ENCODE measurements around the gene AFMID. TPM values are rescaled to one million over a fixed set of nuclear protein-coding genes. Genes with fewer than 3 reads are reported as not detected.

AFMID gene
- total RNA-seq, 4 donors from 2014 or later = 16.5 to 44.3 (median 30.3) TPM

DNA sequence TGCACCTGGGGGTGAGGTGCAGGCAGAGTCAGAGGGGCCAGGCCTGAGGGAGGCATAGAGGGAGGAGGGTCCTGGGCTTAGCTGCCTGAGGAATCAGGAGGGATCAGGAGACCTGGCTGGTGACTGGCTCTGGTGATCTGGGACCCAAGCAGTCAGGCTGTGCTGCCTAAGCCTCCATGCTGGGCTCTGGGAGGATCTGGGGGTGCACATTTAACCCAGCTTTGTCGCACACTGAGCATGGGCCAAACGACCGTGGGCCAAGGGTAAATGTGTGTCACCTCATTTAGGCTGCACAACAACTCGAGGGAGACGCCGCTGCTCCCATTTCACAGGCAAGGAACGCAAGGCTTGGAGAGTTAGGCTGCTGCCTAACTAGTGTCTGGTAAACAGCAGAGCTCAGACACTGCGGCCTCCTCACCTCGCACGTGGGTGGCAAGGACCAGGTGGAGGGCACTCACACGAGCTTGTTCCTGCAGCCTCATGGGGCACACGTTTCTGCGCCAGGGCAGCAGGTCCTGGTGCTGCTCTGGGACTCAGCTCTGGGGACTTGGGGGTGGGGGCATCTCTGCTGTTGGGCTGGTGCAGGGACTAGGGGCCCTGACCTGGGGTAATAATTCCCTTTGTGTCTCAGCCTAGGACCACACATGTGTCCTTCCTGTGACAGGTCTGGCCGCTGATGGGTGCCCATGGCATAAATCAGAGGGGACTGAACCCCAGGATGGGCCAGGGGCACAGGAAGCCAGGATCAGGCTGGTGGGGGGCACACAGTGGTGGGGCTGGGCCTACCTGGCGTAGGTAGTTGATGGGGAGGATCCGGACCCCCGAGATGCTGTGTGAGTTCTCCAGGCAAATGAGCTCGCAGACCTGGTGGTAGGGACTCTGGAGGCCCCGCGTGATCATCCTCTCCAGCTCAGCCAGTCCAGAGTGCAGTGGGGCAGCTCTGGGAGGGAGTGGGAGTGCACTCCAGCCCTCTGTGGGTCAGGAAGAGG is 63.0 kb downstream of the AFMID start:
- no peak for DNase-seq
- H3K4me3 ChIP-seq = no peak overlapping the region
- H3K9me3 ChIP-seq = no peaks in the 10 kb centered on the region
- H3K36me3 ChIP-seq = no peaks in the 10 kb centered on the region
- H3K4me1 ChIP-seq = peaks cover 17 to 39% (median 17%) of the 10 kb centered on the region in 3 donors
- intact Hi-C loops (cut with DNase I) = loop anchor here (5.0 to 10.0 kb wide), 2 partner anchors 63 to 135 kb away; partner anchors contain the start of genes AFMID and TK1
- peaks cover 0 to 8% (median 0%) of the 10 kb centered on the region in 4 donors for H3K27me3 ChIP-seq
- 56 to 73% methylated on average over 8 to 14 of the region's 20 CpGs for WGBS, 2 donors
- no peak overlapping the region for H3K27ac ChIP-seq
- no peak for TF ChIP-seq POLR2A (IDR thresholded peaks at IDR 0.05)
- TF ChIP-seq, protein P1, sequence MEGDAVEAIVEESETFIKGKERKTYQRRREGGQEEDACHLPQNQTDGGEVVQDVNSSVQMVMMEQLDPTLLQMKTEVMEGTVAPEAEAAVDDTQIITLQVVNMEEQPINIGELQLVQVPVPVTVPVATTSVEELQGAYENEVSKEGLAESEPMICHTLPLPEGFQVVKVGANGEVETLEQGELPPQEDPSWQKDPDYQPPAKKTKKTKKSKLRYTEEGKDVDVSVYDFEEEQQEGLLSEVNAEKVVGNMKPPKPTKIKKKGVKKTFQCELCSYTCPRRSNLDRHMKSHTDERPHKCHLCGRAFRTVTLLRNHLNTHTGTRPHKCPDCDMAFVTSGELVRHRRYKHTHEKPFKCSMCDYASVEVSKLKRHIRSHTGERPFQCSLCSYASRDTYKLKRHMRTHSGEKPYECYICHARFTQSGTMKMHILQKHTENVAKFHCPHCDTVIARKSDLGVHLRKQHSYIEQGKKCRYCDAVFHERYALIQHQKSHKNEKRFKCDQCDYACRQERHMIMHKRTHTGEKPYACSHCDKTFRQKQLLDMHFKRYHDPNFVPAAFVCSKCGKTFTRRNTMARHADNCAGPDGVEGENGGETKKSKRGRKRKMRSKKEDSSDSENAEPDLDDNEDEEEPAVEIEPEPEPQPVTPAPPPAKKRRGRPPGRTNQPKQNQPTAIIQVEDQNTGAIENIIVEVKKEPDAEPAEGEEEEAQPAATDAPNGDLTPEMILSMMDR (IDR thresholded peaks at IDR 0.05) = no peak

DNA sequence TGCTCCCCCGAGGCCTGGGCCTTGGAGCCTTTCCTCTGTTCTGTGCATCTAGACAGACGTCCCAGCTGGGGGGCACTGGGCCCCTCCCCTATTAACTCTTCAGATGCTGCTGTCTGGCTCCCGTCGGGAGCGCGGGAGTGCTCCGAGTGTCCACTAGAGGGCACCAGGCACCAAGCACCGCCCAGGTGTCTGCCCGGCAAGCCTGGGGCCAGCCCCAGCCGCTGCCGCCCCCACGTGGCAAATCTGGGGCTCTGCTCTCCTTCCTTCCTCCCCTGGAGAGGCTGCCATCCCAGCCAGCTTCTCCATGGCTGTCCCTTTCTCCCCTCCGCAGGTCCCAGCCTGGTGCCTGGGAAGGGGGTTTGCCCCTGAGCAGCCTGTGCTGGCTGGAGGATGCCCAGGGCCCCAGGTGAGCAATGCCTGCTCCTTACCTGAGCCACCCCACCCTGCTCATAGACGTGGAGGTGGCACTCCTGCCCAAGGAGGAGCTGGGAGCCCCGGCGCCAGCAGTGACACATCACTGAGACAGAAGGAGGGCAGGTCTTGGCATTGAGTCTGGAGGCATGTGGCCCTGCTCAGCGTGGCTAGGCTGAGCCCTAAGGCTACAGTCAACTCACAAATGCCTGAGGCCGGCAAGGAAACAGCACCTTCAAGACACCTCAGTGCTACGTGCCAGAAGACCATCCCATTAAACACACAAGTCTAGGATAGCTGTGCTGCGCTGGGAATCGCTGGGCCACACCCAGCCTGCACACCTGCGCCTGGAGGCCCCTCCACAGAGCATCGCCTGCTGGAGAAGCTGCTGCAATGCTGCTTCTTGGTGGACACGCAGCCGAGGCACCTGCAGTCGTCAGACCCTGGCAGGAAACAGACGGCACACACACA is 64.0 kb downstream of the AFMID start:
- Histone ChIP-seq H3K9me3 (no peaks in the 10 kb centered on the region), H3K4me3 (peak overlapping the region in 1 of 4 donors; percentile 41), H3K4me1 (peaks cover 17 to 39% (median 17%) of the 10 kb centered on the region in 3 donors), H3K27me3 (peaks cover 0 to 8% (median 0%) of the 10 kb centered on the region in 4 donors), H3K36me3 (no peaks in the 10 kb centered on the region), H3K27ac (peak overlapping the region in 3 of 4 donors; percentile 17 to 31 (median 25))
- WGBS, 2 donors = 5 to 10% methylated on average over 4 to 6 of the region's 27 CpGs
- intact Hi-C loops (cut with DNase I) = loop anchor here (5.0 kb wide), 1 partner anchor 64 kb away; the partner anchor contains the start of genes AFMID and TK1
- TF ChIP-seq, protein P1 (IDR thresholded peaks at IDR 0.05) = peak; percentile 96 to 100 (median 99)
- TF ChIP-seq POLR2A (IDR thresholded peaks at IDR 0.05) = no peak
- no peak for DNase-seq

DNA sequence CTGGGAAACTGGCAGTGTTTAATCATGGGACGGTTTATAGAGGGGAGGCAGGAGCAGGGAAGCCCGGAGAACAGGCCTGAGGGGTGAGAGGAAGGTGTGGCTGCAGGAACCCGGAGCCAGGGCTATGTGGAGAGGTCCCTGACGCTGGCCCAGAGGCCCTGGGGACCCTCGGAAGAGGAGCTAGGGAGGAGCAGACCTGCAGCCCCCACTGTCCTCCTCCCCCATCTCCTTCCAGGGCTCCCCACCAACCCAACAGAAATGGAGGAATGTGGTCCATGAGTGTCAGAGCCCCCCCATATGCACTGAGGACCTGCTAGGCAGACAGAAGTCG is 64.6 kb downstream of the AFMID start:
- TF ChIP-seq, protein P1 (IDR thresholded peaks at IDR 0.05) = no peak
- no peak for TF ChIP-seq POLR2A (IDR thresholded peaks at IDR 0.05)
- intact Hi-C loops (cut with DNase I) = loop anchor here (5.0 kb wide), 1 partner anchor 64 kb away; the partner anchor contains the start of genes AFMID and TK1
- no peak overlapping the region for H3K27ac ChIP-seq
- H3K27me3 ChIP-seq = peaks cover 0 to 8% (median 0%) of the 10 kb centered on the region in 4 donors
- WGBS, 2 donors = 40 to 50% methylated on average over 1 to 3 of the region's 6 CpGs
- peaks cover 17 to 40% (median 17%) of the 10 kb centered on the region in 3 donors for H3K4me1 ChIP-seq
- H3K9me3 ChIP-seq = no peaks in the 10 kb centered on the region
- no peak for DNase-seq
- no peaks in the 10 kb centered on the region for H3K36me3 ChIP-seq
- no peak overlapping the region for H3K4me3 ChIP-seq

DNA sequence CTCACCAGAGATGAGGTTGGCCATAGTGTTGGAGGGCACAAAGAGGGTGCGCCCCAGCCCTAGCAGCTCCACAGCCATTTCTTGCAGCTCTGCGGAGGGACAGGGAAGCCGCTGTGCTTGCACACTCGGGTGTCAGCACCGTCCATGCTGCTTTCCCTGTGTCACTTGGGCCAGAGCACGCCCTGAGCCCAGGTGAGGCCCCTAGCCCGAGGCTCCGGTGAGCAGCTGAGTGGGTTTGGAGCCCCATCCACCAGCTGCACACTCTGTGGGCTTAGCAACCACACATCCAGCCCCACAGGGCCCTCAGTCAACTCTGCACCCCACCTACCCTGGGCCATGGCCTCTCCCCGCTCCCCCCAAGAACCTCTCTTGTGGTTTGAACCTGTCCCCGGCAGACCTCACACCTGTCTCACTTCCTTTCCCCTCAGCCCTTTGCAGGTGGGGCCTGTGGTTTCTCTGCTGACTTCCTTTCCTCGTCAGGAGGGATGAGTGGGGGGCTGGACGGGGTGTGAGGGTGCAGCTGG is 65.0 kb downstream of the AFMID start:
- intact Hi-C loops (cut with DNase I) = loop anchor here (5.0 kb wide), 1 partner anchor 65 kb away; the partner anchor contains the start of genes AFMID and TK1
- DNase-seq = no peak
- TF ChIP-seq, protein P1 (IDR thresholded peaks at IDR 0.05) = no peak
- TF ChIP-seq POLR2A (IDR thresholded peaks at IDR 0.05) = no peak
- WGBS, 2 donors = 59 to 67% methylated on average over 4 to 8 of the region's 12 CpGs
- Histone ChIP-seq H3K27me3 (peaks cover 0 to 8% (median 0%) of the 10 kb centered on the region in 4 donors), H3K27ac (no peak overlapping the region), H3K4me1 (peaks cover 17 to 44% (median 17%) of the 10 kb centered on the region in 3 donors), H3K9me3 (no peaks in the 10 kb centered on the region), H3K36me3 (no peaks in the 10 kb centered on the region), H3K4me3 (no peak overlapping the region)
